ENCODE measurements around the gene GZF1.

GRCh38 chr20:23408957-23409356 lies 47.0 kb downstream of the GZF1 start:
- TF ChIP-seq CTCF (IDR thresholded peaks at IDR 0.05 in 8 of 11, conservative IDR thresholded peaks at IDR 0.05 in 3 of 11) (no peak), POLR2AphosphoS5 (IDR thresholded peaks at IDR 0.05) (no peak)
